GM21447 (cell line): ENCODE data around the gene ZNF362.

Source experiments
- ATAC-seq: cut with Tn5 transposase; IDR thresholded peaks from one replicate; pipeline ENCODE4 v1.9.1; 2021; ENCODE audit not compliant: unreplicated experiment

ZNF362 gene

GRCh38 chr1:33341190-33341589 lies 84.9 kb downstream of the ZNF362 start:
- ATAC-seq = no peak

- no peak for ATAC-seq
Measured at GRCh38 chr1:33342041-33342723, 85.9 kb downstream of the ZNF362 start.

GRCh38 chr1:33343539-33343938 lies 87.2 kb downstream of the ZNF362 start:
- ATAC-seq = no peak

- ATAC-seq = no peak
Measured at GRCh38 chr1:33344896-33345560, 88.7 kb downstream of the ZNF362 start.

- ATAC-seq = no peak
Measured at GRCh38 chr1:33346533-33346926, 90.2 kb downstream of the ZNF362 start.

GRCh38 chr1:33346927-33347649 lies 90.8 kb downstream of the ZNF362 start:
- ATAC-seq = no peak

- no peak for ATAC-seq
Measured at GRCh38 chr1:33347650-33347992, 91.3 kb downstream of the ZNF362 start.

GRCh38 chr1:33348194-33348593 lies 91.9 kb downstream of the ZNF362 start:
- no peak for ATAC-seq

- ATAC-seq = no peak
Measured at GRCh38 chr1:33348676-33349080, 92.4 kb downstream of the ZNF362 start.

- ATAC-seq = peak; percentile 27
Measured at GRCh38 chr1:33349081-33349759, 92.9 kb downstream of the ZNF362 start.

- peak; percentile 72 for ATAC-seq
Measured at GRCh38 chr1:33349778-33350610, 93.7 kb downstream of the ZNF362 start.
